B cell (primary cell): ENCODE data around the gene CREM.

Experiments used
- CTCF ChIP-seq: fragments of 200-600 bp; IDR thresholded peaks from one replicate; pipeline ENCODE4 v1.8.0; 2022; ENCODE audit warnings: antibody characterized with exemption, mild to moderate bottlenecking
- EZH2 ChIP-seq: IDR thresholded peaks from 2 replicates; pipeline ENCODE4 v1.6.1; 2012; ENCODE audit warnings: borderline replicate concordance, low read depth, mild to moderate bottlenecking, moderate library complexity, low read length; ENCODE audit not compliant: insufficient read depth, poor library complexity, severe bottlenecking

GRCh38 chr10:35172574-35172973 is 45.9 kb downstream of the CREM start:
- TF ChIP-seq CTCF = no peak
- TF ChIP-seq EZH2 = no peak
